GM23248 (cell line): Measurements from ENCODE around the gene IGF1R. TPM values are rescaled to one million over a fixed set of nuclear protein-coding genes. Genes with fewer than 3 reads are reported as not detected.

Experiments used
- DNase-seq: peaks from one replicate; pipeline ENCODE4 v3.0.0-alpha.2; 2015
- H2AFZ ChIP-seq: fragments of 200-600 bp; sonication (generic); 2 replicates; pipeline ENCODE4 v1.6.1; 2016; ENCODE audit warnings: antibody characterized with exemption
- H3F3A ChIP-seq: fragments of 200-600 bp; sonication (generic); 2 replicates; pipeline ENCODE4 v1.6.1; 2016; ENCODE audit warnings: mild to moderate bottlenecking, antibody characterized with exemption, mixed run types; ENCODE audit not compliant: insufficient read depth
- H3K27ac ChIP-seq: fragments of 200-600 bp; sonication (generic); 2 replicates; pipeline ENCODE4 v1.5.1; 2016; ENCODE audit warnings: mild to moderate bottlenecking
- H3K27me3 ChIP-seq: fragments of 200-600 bp; sonication (generic); replicated peaks from 2 replicates; pipeline ENCODE4 v1.6.1; 2016; ENCODE audit warnings: mild to moderate bottlenecking; ENCODE audit not compliant: insufficient read depth
- H3K36me3 ChIP-seq: fragments of 200-600 bp; sonication (generic); 2 replicates; pipeline ENCODE4 v1.6.1; 2016; ENCODE audit warnings: low read depth, mild to moderate bottlenecking
- H3K4me1 ChIP-seq: fragments of 200-600 bp; sonication (generic); 2 replicates; pipeline ENCODE4 v1.6.1; 2016; ENCODE audit warnings: mild to moderate bottlenecking; ENCODE audit not compliant: insufficient read depth
- H3K4me2 ChIP-seq: fragments of 200-600 bp; sonication (generic); one replicate; pipeline ENCODE4 v1.6.1; 2016; ENCODE audit warnings: mild to moderate bottlenecking; ENCODE audit not compliant: unreplicated experiment
- H3K4me3 ChIP-seq: fragments of 200-600 bp; sonication (generic); 2 replicates; pipeline ENCODE4 v1.5.1; 2016; ENCODE audit warnings: mild to moderate bottlenecking
- H3K79me2 ChIP-seq: fragments of 200-600 bp; sonication (generic); 2 replicates; pipeline ENCODE4 v1.6.1; 2016; ENCODE audit warnings: mild to moderate bottlenecking; ENCODE audit not compliant: insufficient read depth
- H3K9ac ChIP-seq: fragments of 200-600 bp; sonication (generic); 2 replicates; pipeline ENCODE4 v1.6.1; 2016; ENCODE audit warnings: mild to moderate bottlenecking
- H3K9me2 ChIP-seq: fragments of 200-600 bp; sonication (generic); 2 replicates; pipeline ENCODE4 v1.6.1; 2016; ENCODE audit warnings: mixed run types, mild to moderate bottlenecking, moderate library complexity; ENCODE audit not compliant: insufficient read depth
- H3K9me3 ChIP-seq: fragments of 200-600 bp; sonication (generic); one replicate; pipeline ENCODE4 v1.6.1; 2017; ENCODE audit warnings: low read depth
- H4K20me1 ChIP-seq: fragments of 200-600 bp; sonication (generic); 2 replicates; pipeline ENCODE4 v1.6.0; 2016; ENCODE audit not compliant: insufficient read depth
- EZH2 ChIP-seq: fragments of 200-600 bp; sonication (generic); IDR thresholded peaks from 2 replicates; pipeline ENCODE4 v1.6.1; 2018; ENCODE audit warnings: antibody characterized with exemption, mild to moderate bottlenecking; ENCODE audit not compliant: insufficient read depth, poor library complexity, severe bottlenecking
- EZH2phosphoT487 ChIP-seq: fragments of 200-600 bp; sonication (generic); IDR thresholded peaks from 2 replicates; pipeline ENCODE4 v1.6.1; 2018; ENCODE audit warnings: antibody characterized with exemption, moderate library complexity, mild to moderate bottlenecking, low read depth; ENCODE audit not compliant: insufficient read depth
- WGBS, 2 experiments: methylation state at CpG; one replicate each; pipeline ENCODE4 v1.1.6; 2015 to 2017; ENCODE audit warnings: low lambda C conversion rate in 2 of 2, low coverage in 1 of 2; ENCODE audit errors: missing lambda C conversion rate in 2 of 2; 5-methylcytosine and 5-hydroxymethylcytosine counted together
- in situ Hi-C: fragments of 300-500 bp; cut with MboI; formaldehyde crosslinking; loops from 2 replicates; pipeline ENCODE4 v1.15.0; 2020
- polyA plus RNA-seq: library from polyadenylated mRNA; unstranded; fragments of >200 nt; fragmentation: Nextera tagmentation; extraction: Ambion mirVana; gene quantifications from 2 replicates; pipeline ENCODE4 v1.2.1, GENCODE V29; 2016
- total RNA-seq: library from RNA; depleted of rRNA; stranded (reverse); fragments of >200 nt; shearing (Covaris generic); gene quantifications from 2 replicates; pipeline ENCODE4 v1.2.3, GENCODE V29; 2014

Gene IGF1R
- total and polyA plus RNA-seq, 2 experiments from 2014 or later, result 22.0 to 48.6 TPM

GRCh38 chr15:98789020-98789419 is 140.7 kb downstream of the IGF1R start:
- Histone ChIP-seq H3F3A (peaks cover 22% of the 10 kb centered on the region; the same call in 1 of the 2 replicates), H3K4me1 (peaks cover 48% of the 10 kb centered on the region), H3K36me3 (no peaks in the 10 kb centered on the region), H3K9me3 (no peaks in the 10 kb centered on the region), H3K27me3 (no peaks in the 10 kb centered on the region), H4K20me1 (peaks cover 15% of the 10 kb centered on the region), H3K27ac (no peak overlapping the region), H3K9ac (no peak overlapping the region), H3K4me3 (no peak overlapping the region), H3K79me2 (peaks cover 100% of the 10 kb centered on the region), H3K9me2 (no peaks in the 10 kb centered on the region), H3K4me2 (no peak overlapping the region), H2AFZ (no peak overlapping the region)
- TF ChIP-seq EZH2phosphoT487 (no peak), EZH2 (no peak)
- WGBS, 2 experiments, result 81 to 84% methylated on average over 4 of the region's 4 CpGs
- no peak for DNase-seq
- in situ Hi-C loops, result no loop called here

GRCh38 chr15:98790270-98790669 is 141.9 kb downstream of the IGF1R start:
- TF ChIP-seq EZH2phosphoT487, result no peak
- no peak for TF ChIP-seq EZH2
- no peak overlapping the region for H2AFZ ChIP-seq
- H3K9me3 ChIP-seq, result no peaks in the 10 kb centered on the region
- peaks cover 22% of the 10 kb centered on the region; the same call in 1 of the 2 replicates for H3F3A ChIP-seq
- H3K4me2 ChIP-seq, result no peak overlapping the region
- 84 to 85% methylated on average over 5 of the region's 5 CpGs for whole genome bisulfite sequencing, 2 experiments
- H3K4me1 ChIP-seq, result peaks cover 55% of the 10 kb centered on the region
- peaks cover 100% of the 10 kb centered on the region for H3K79me2 ChIP-seq
- H4K20me1 ChIP-seq, result peaks cover 15% of the 10 kb centered on the region
- H3K27ac ChIP-seq, result no peak overlapping the region
- H3K4me3 ChIP-seq, result no peak overlapping the region
- no peaks in the 10 kb centered on the region for H3K36me3 ChIP-seq
- no peaks in the 10 kb centered on the region for H3K9me2 ChIP-seq
- DNase-seq, result no peak
- H3K9ac ChIP-seq, result no peak overlapping the region
- in situ Hi-C loops, result no loop called here
- H3K27me3 ChIP-seq, result no peaks in the 10 kb centered on the region

GRCh38 chr15:98791046-98791701 is 142.8 kb downstream of the IGF1R start:
- Histone ChIP-seq H3K27me3 (no peaks in the 10 kb centered on the region), H3K27ac (peak overlapping the region; percentile 18; the same call in 1 of the 2 replicates), H3K9me3 (no peaks in the 10 kb centered on the region), H3K79me2 (peaks cover 100% of the 10 kb centered on the region), H3K36me3 (no peaks in the 10 kb centered on the region), H3K4me3 (no peak overlapping the region), H3K4me2 (peak overlapping the region; percentile 45), H3K4me1 (peaks cover 55% of the 10 kb centered on the region), H3K9ac (no peak overlapping the region), H4K20me1 (peaks cover 15% of the 10 kb centered on the region), H3F3A (peaks cover 22% of the 10 kb centered on the region; the same call in 1 of the 2 replicates), H3K9me2 (no peaks in the 10 kb centered on the region), H2AFZ (no peak overlapping the region)
- WGBS, 2 experiments, result 99 to 100% methylated on average over 2 of the region's 2 CpGs
- DNase-seq, result no peak
- in situ Hi-C loops, result no loop called here
- TF ChIP-seq EZH2phosphoT487 (no peak), EZH2 (no peak)

- Histone ChIP-seq H3K27ac (no peak overlapping the region), H3K9ac (no peak overlapping the region), H3K4me3 (no peak overlapping the region), H3K36me3 (no peaks in the 10 kb centered on the region), H3K9me2 (no peaks in the 10 kb centered on the region), H2AFZ (no peak overlapping the region), H3K4me2 (no peak overlapping the region), H3F3A (peaks cover 22% of the 10 kb centered on the region; the same call in 1 of the 2 replicates), H3K27me3 (no peaks in the 10 kb centered on the region), H3K79me2 (peaks cover 100% of the 10 kb centered on the region), H3K4me1 (peaks cover 51% of the 10 kb centered on the region), H4K20me1 (peaks cover 15% of the 10 kb centered on the region), H3K9me3 (no peaks in the 10 kb centered on the region)
- TF ChIP-seq EZH2, result no peak
- no peak for TF ChIP-seq EZH2phosphoT487
- no peak for DNase-seq
- in situ Hi-C loops, result no loop called here
Measured at GRCh38 chr15:98792117-98792516, 143.8 kb downstream of the IGF1R start.
